ENCODE data around the gene RCOR2. TPM values are rescaled to one million over a fixed set of nuclear protein-coding genes. Genes with fewer than 3 reads are reported as not detected.

The RCOR2 gene
- total and polyA plus RNA-seq, 2 of the 13 experiments (the other 11 are each of a cell fraction or from before 2014, with no cell fraction given) = 8.3 to 8.5 TPM

GRCh38 chr11:63871962-63872799, 44.8 kb downstream of the RCOR2 start (continued):
- TF ChIP-seq ARID3A (IDR thresholded peaks at IDR 0.05; ENCODE audit: low read depth, low read length) (peak; percentile 30; the same call in 1 of the 2 replicates), ZNF775 (CRISPR knock-in tag; IDR thresholded peaks at IDR 0.05; ENCODE audit: borderline replicate concordance) (no peak), MAX (IDR thresholded peaks at IDR 0.05) (peak; percentile 49), KDM2A (CRISPR knock-in tag; IDR thresholded peaks at IDR 0.05; ENCODE audit: borderline replicate concordance, low read depth) (peak; percentile 65; the same call in 1 of the 2 replicates), GFI1 (CRISPR knock-in tag; IDR thresholded peaks at IDR 0.05; ENCODE audit: borderline replicate concordance) (peak; percentile 33; the same call in 1 of the 2 replicates), BCL6 (CRISPR knock-in tag; IDR thresholded peaks at IDR 0.05) (peak; percentile 70), HHEX (CRISPR knock-in tag; IDR thresholded peaks at IDR 0.05) (no peak), KDM1A (CRISPR knock-in tag; IDR thresholded peaks at IDR 0.05) (no peak), TBX2 (CRISPR knock-in tag; IDR thresholded peaks at IDR 0.05; ENCODE audit: borderline replicate concordance) (peak; percentile 79), ZNF761 (CRISPR knock-in tag; conservative IDR thresholded peaks at IDR 0.05) (no peak), ZNF747 (CRISPR knock-in tag; IDR thresholded peaks at IDR 0.05; ENCODE audit: borderline replicate concordance) (peak; percentile 35; the same call in 1 of the 2 replicates), TP53 (CRISPR knock-in tag; conservative IDR thresholded peaks at IDR 0.05) (no peak), NFE2L1 (CRISPR knock-in tag; IDR thresholded peaks at IDR 0.05; ENCODE audit: borderline replicate concordance) (no peak), ZNF557 (CRISPR knock-in tag; IDR thresholded peaks at IDR 0.05) (0 out of 2 replicates have a peak, but pooled peaks have one; percentile 45), ZBTB1 (CRISPR knock-in tag; IDR thresholded peaks at IDR 0.05; ENCODE audit: borderline replicate concordance) (no peak), NKX3-1 (CRISPR knock-in tag; IDR thresholded peaks at IDR 0.05) (no peak), RERE (CRISPR knock-in tag; IDR thresholded peaks at IDR 0.05; ENCODE audit: low read depth) (no peak), FUBP1 (CRISPR knock-in tag; IDR thresholded peaks at IDR 0.05; ENCODE audit: borderline replicate concordance) (no peak), ZNF230 (CRISPR knock-in tag; IDR thresholded peaks at IDR 0.05) (no peak), KLF6 (CRISPR knock-in tag; IDR thresholded peaks at IDR 0.05) (no peak), PAWR (CRISPR knock-in tag; IDR thresholded peaks at IDR 0.05; ENCODE audit: borderline replicate concordance) (no peak)

All from HepG2 (cell line).